Hepatocyte (in vitro differentiated cells): ENCODE data around the gene CCDC91. TPM values are rescaled to one million over a fixed set of nuclear protein-coding genes. Genes with fewer than 3 reads are reported as not detected.

ENCODE experiments used
- DNase-seq: peaks from one replicate; pipeline ENCODE4 v3.0.0-alpha.2; 2016; ENCODE audit warnings: low spot score
- H2AFZ ChIP-seq: fragments of 200-600 bp; sonication (generic); 2 replicates; pipeline ENCODE4 v1.6.0; 2016; ENCODE audit warnings: antibody characterized with exemption, mild to moderate bottlenecking
- H3K27ac ChIP-seq: fragments of 200-600 bp; sonication (generic); 2 replicates; pipeline ENCODE4 v1.5.1; 2016; ENCODE audit warnings: mild to moderate bottlenecking
- H3K27me3 ChIP-seq: fragments of 200-600 bp; sonication (generic); 2 replicates; pipeline ENCODE4 v1.6.1; 2016
- H3K36me3 ChIP-seq: fragments of 200-600 bp; sonication (generic); replicated peaks from 2 replicates; pipeline ENCODE4 v1.5.1; 2016; ENCODE audit warnings: low read depth; ENCODE audit not compliant: insufficient read depth
- H3K4me1 ChIP-seq: fragments of 200-600 bp; sonication (generic); 2 replicates; pipeline ENCODE4 v1.5.1; 2016; ENCODE audit warnings: mild to moderate bottlenecking, moderate library complexity; ENCODE audit not compliant: insufficient read depth
- H3K4me2 ChIP-seq: fragments of 200-600 bp; sonication (generic); 2 replicates; pipeline ENCODE4 v1.6.0; 2016
- H3K4me3 ChIP-seq: fragments of 200-600 bp; sonication (generic); 2 replicates; pipeline ENCODE4 v1.5.1; 2016; ENCODE audit warnings: mild to moderate bottlenecking
- H3K79me2 ChIP-seq: fragments of 200-600 bp; sonication (generic); 2 replicates; pipeline ENCODE4 v1.6.0; 2017; ENCODE audit warnings: mild to moderate bottlenecking
- H3K9me2 ChIP-seq: fragments of 200-600 bp; sonication (generic); replicated peaks from 2 replicates; pipeline ENCODE4 v1.6.0; 2017; ENCODE audit warnings: mild to moderate bottlenecking; ENCODE audit not compliant: insufficient read depth
- H3K9me3 ChIP-seq: fragments of 200-600 bp; sonication (generic); 2 replicates; pipeline ENCODE4 v1.5.1; 2016; ENCODE audit warnings: low read depth, mild to moderate bottlenecking
- H4K20me1 ChIP-seq: fragments of 200-600 bp; sonication (generic); 2 replicates; pipeline ENCODE4 v1.6.0; 2016; ENCODE audit warnings: mild to moderate bottlenecking; ENCODE audit not compliant: insufficient read depth, poor library complexity, severe bottlenecking
- EZH2 ChIP-seq: fragments of 200-600 bp; sonication (generic); IDR thresholded peaks from 2 replicates; pipeline ENCODE4 v1.6.1; 2016; ENCODE audit warnings: antibody characterized with exemption, mild to moderate bottlenecking, borderline replicate concordance
- EZH2phosphoT487 ChIP-seq: fragments of 200-600 bp; sonication (generic); IDR thresholded peaks from one replicate; pipeline ENCODE4 v1.6.1; 2018; ENCODE audit warnings: antibody characterized with exemption, mild to moderate bottlenecking, low read depth, moderate library complexity; ENCODE audit not compliant: unreplicated experiment, severe bottlenecking
- WGBS: methylation state at CpG from one replicate; pipeline ENCODE4 v1.1.6; 2016; ENCODE audit warnings: low lambda C conversion rate; ENCODE audit errors: missing lambda C conversion rate; 5-methylcytosine and 5-hydroxymethylcytosine counted together
- polyA plus RNA-seq: library from polyadenylated mRNA; unstranded; fragments of >200 nt; fragmentation: Nextera tagmentation; extraction: Ambion mirVana; gene quantifications from 2 replicates; pipeline ENCODE4 v1.2.1, GENCODE V29; 2016
- total RNA-seq: library from RNA; depleted of rRNA; stranded (reverse); fragments of >200 nt; gene quantifications from 2 replicates; pipeline ENCODE4 v1.2.3, GENCODE V29; 2014
- TF ChIP-seq, protein P1 (sequence below): fragments of 200-600 bp; sonication (generic); IDR thresholded peaks from 2 replicates; pipeline ENCODE4 v1.5.1; 2016; ENCODE audit warnings: antibody characterized with exemption, mild to moderate bottlenecking; ENCODE audit not compliant: poor library complexity

Gene CCDC91
- total and polyA plus RNA-seq, 2 experiments from 2014 or later = 14.2 to 15.1 TPM

DNA sequence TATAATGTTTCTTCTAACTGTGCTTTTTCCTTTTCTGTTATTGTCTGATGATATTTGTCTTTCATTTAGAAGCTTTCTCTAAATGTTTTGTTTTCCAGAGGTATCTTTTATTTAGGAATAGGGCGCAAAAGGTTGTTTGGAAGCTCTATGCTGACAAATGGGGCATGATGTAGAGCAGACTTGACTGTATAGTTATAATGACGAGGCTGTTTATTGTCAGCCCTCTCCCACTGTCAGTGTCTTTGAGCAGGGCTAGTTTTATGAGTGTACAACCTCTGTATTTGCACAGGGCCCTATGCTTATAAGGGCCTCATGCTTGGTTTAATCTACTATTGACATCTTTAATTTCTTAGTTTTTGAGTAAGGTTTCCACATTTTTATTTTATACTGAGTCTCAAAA lies 158.9 kb downstream of the CCDC91 start:
- no peaks in the 10 kb centered on the region for H3K79me2 ChIP-seq
- no peak overlapping the region for H3K4me3 ChIP-seq
- H3K4me2 ChIP-seq = no peak overlapping the region
- no peaks in the 10 kb centered on the region for H4K20me1 ChIP-seq
- no peak for DNase-seq
- no peaks in the 10 kb centered on the region for H3K9me3 ChIP-seq
- 72% methylated on average over 2 of the region's 2 CpGs for WGBS
- H3K4me1 ChIP-seq = no peaks in the 10 kb centered on the region
- H3K27ac ChIP-seq = no peak overlapping the region
- TF ChIP-seq EZH2 (no peak), EZH2phosphoT487 (no peak)
- TF ChIP-seq, protein P1, sequence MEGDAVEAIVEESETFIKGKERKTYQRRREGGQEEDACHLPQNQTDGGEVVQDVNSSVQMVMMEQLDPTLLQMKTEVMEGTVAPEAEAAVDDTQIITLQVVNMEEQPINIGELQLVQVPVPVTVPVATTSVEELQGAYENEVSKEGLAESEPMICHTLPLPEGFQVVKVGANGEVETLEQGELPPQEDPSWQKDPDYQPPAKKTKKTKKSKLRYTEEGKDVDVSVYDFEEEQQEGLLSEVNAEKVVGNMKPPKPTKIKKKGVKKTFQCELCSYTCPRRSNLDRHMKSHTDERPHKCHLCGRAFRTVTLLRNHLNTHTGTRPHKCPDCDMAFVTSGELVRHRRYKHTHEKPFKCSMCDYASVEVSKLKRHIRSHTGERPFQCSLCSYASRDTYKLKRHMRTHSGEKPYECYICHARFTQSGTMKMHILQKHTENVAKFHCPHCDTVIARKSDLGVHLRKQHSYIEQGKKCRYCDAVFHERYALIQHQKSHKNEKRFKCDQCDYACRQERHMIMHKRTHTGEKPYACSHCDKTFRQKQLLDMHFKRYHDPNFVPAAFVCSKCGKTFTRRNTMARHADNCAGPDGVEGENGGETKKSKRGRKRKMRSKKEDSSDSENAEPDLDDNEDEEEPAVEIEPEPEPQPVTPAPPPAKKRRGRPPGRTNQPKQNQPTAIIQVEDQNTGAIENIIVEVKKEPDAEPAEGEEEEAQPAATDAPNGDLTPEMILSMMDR = no peak
- H2AFZ ChIP-seq = no peak overlapping the region
- H3K9me2 ChIP-seq = no peaks in the 10 kb centered on the region
- H3K36me3 ChIP-seq = no peaks in the 10 kb centered on the region
- no peaks in the 10 kb centered on the region for H3K27me3 ChIP-seq

DNA sequence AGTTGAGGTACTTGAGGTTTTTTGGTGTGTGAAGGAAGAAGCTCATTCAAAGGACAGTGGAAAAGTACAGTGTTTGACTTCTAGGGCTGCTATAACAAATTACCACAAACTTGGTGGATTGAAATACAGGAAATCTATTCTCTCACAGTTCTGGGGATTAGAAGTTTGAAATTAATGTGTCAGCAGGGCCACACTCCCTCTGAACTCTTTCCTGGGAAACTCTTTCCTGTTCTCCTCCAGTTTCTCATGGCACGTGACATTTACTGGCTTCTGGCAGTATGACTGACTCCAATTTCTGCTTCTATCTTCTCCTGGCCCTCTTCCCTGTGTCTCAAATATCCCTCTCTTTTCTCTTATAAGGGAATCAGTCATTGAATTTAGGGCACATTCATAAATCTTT lies 160.2 kb downstream of the CCDC91 start:
- Histone ChIP-seq H3K4me3 (no peak overlapping the region), H3K4me1 (no peaks in the 10 kb centered on the region), H3K4me2 (no peak overlapping the region), H3K36me3 (no peaks in the 10 kb centered on the region), H3K27me3 (no peaks in the 10 kb centered on the region), H3K9me2 (no peaks in the 10 kb centered on the region), H3K27ac (no peak overlapping the region), H2AFZ (no peak overlapping the region), H4K20me1 (no peaks in the 10 kb centered on the region), H3K9me3 (no peaks in the 10 kb centered on the region), H3K79me2 (no peaks in the 10 kb centered on the region)
- TF ChIP-seq EZH2phosphoT487 (no peak), EZH2 (no peak)
- TF ChIP-seq, protein P1 = no peak
- WGBS = 84% methylated on average over 1 of the region's 1 CpG
- no peak for DNase-seq

DNA sequence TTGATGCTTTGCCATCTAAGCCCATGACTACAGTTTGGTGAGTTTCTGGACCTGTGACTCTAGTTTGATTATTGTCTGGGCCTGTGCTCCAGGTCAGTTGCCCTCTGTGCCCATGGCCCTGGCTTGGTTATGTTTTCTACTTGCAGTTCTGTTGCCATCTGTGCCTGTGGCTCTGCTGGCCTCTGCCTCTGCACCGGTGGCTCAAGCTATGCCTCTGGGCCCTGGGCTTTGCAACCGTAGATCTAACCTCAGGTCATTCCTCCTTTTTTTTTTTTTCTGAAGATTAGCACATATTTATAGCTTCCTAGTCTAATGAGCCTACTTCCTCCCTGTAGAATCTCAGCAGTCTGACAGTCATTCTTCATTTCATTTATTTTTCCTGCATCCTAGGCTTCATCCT lies 161.2 kb downstream of the CCDC91 start:
- H3K9me2 ChIP-seq = no peaks in the 10 kb centered on the region
- no peak overlapping the region for H3K4me2 ChIP-seq
- DNase-seq = no peak
- H3K79me2 ChIP-seq = no peaks in the 10 kb centered on the region
- H3K4me3 ChIP-seq = no peak overlapping the region
- no peak overlapping the region for H2AFZ ChIP-seq
- H3K27ac ChIP-seq = no peak overlapping the region
- TF ChIP-seq EZH2 (no peak), EZH2phosphoT487 (no peak)
- TF ChIP-seq, protein P1 = no peak
- no peaks in the 10 kb centered on the region for H4K20me1 ChIP-seq
- H3K36me3 ChIP-seq = no peaks in the 10 kb centered on the region
- H3K9me3 ChIP-seq = no peaks in the 10 kb centered on the region
- H3K27me3 ChIP-seq = no peaks in the 10 kb centered on the region
- no peaks in the 10 kb centered on the region for H3K4me1 ChIP-seq
- WGBS = 89% methylated on average over 2 of the region's 2 CpGs

DNA sequence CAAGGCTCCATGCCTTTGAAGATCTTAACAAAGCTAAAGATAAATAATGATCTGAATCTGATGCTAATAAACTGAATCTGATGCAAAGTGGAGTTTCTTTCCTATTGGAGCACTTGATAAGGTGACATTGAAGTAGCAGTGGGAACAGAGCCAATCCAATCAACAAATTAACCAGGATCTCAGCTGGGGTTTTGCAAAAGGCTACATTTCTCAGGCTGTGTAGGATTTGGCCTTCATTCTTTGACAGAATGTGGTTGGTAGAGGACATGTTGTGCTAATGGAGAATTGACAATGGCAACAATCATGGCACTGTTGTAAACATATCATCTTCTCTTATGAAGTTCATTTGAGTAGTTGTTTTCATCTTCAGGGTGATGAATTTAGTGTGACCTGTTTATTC lies 164.9 kb downstream of the CCDC91 start:
- no peak overlapping the region for H3K4me3 ChIP-seq
- no peak for DNase-seq
- no peaks in the 10 kb centered on the region for H4K20me1 ChIP-seq
- H3K36me3 ChIP-seq = no peaks in the 10 kb centered on the region
- H3K9me3 ChIP-seq = no peaks in the 10 kb centered on the region
- H3K79me2 ChIP-seq = no peaks in the 10 kb centered on the region
- no peak overlapping the region for H3K27ac ChIP-seq
- H3K27me3 ChIP-seq = no peaks in the 10 kb centered on the region
- TF ChIP-seq, protein P1 = no peak
- TF ChIP-seq EZH2 (no peak), EZH2phosphoT487 (no peak)
- no peaks in the 10 kb centered on the region for H3K9me2 ChIP-seq
- H3K4me2 ChIP-seq = no peak overlapping the region
- no peak overlapping the region for H2AFZ ChIP-seq
- H3K4me1 ChIP-seq = no peaks in the 10 kb centered on the region
